K562 (cell line): ENCODE data around the gene CAPRIN1. TPM values are rescaled to one million over a fixed set of nuclear protein-coding genes. Genes with fewer than 3 reads are reported as not detected.

Experiments used
- C11orf30 ChIP-seq: fragments of 450-650 bp; IDR thresholded peaks from 2 replicates; pipeline ENCODE4 v1.6.1; 2016; ENCODE audit warnings: low read depth, mild to moderate bottlenecking
- CREM ChIP-seq: IDR thresholded peaks from 2 replicates; pipeline ENCODE4 v1.6.1; 2014; ENCODE audit warnings: antibody characterized with exemption, low read depth
- DPF2 ChIP-seq: fragments of 450-650 bp; IDR thresholded peaks from 2 replicates; pipeline ENCODE4 v1.6.1; 2016
- FOXK2 ChIP-seq, 2 experiments: fragments of 450-650 bp; IDR thresholded peaks in 1 of 2; conservative IDR thresholded peaks in 1 of 2; 2 replicates each; pipeline ENCODE4 v1.6.1; 2016; ENCODE audit warnings: low read depth in 2 of 2, mild to moderate bottlenecking in 1 of 2
- HMG20B ChIP-seq: fragments of 250-450 bp; sonication (Bioruptor Pico); IDR thresholded peaks from 2 replicates; pipeline ENCODE4 v1.5.0; 2021; ENCODE audit warnings: mild to moderate bottlenecking
- MLLT1 ChIP-seq, 2 experiments: fragments of 450-650 bp; IDR thresholded peaks; 2 replicates each; pipeline ENCODE4 v1.6.1; 2016
- MTF1 ChIP-seq: fragments of 250-450 bp; sonication (Bioruptor Pico); IDR thresholded peaks from 2 replicates; pipeline ENCODE4 v1.9.0; 2021; ENCODE audit warnings: moderate library complexity, mild to moderate bottlenecking, inconsistent platforms, borderline replicate concordance
- RFX7 ChIP-seq: fragments of 250-450 bp; sonication (Bioruptor Pico); IDR thresholded peaks from 2 replicates; pipeline ENCODE4 v1.5.1; 2021; ENCODE audit warnings: mild to moderate bottlenecking
- RNF219 ChIP-seq: fragments of 250-450 bp; sonication (Bioruptor Pico); IDR thresholded peaks from 2 replicates; pipeline ENCODE4 v1.5.0; 2022; ENCODE audit warnings: mild to moderate bottlenecking
- SMARCA5 ChIP-seq: fragments of 450-650 bp; IDR thresholded peaks from 2 replicates; pipeline ENCODE4 v1.6.1; 2016
- ZBTB11 ChIP-seq, 3 experiments: fragments of 200-800 bp in 1 of 3; fragments of 250-450 bp in 1 of 3; fragments of 450-650 bp in 1 of 3; sonication (Bioruptor Pico) in 1 of 3; sonication (Bioruptor generic) in 1 of 3; formaldehyde crosslinking in 1 of 3; IDR thresholded peaks; 2 replicates each; pipeline versions ENCODE4 v1.6.1 to v1.8.0; 2016 to 2022; ENCODE audit warnings: mild to moderate bottlenecking in 2 of 3, missing genetic modification characterization in 2 of 3, missing compliant biosample characterization in 1 of 3, moderate library complexity in 1 of 3
- ZNF124 ChIP-seq: sonication (generic); formaldehyde crosslinking; IDR thresholded peaks from 2 replicates; pipeline ENCODE4 v1.8.1; 2022; ENCODE audit warnings: missing genetic modification reagents
- ZNF449 ChIP-seq: fragments of 250-450 bp; sonication (Bioruptor Pico); IDR thresholded peaks from 2 replicates; pipeline ENCODE4 v1.8.0; 2022; ENCODE audit warnings: moderate library complexity, mild to moderate bottlenecking, inconsistent platforms
- ZNF589 ChIP-seq: fragments of 200-800 bp; sonication (Bioruptor generic); IDR thresholded peaks from 2 replicates; pipeline ENCODE4 v1.6.1; 2016; ENCODE audit warnings: low read depth, missing genetic modification characterization, missing compliant biosample characterization
- ZNF639 ChIP-seq, 2 experiments: fragments of 200-800 bp in 1 of 2; sonication (Bioruptor generic) in 1 of 2; sonication (generic) in 1 of 2; formaldehyde crosslinking in 1 of 2; IDR thresholded peaks in 1 of 2; conservative IDR thresholded peaks in 1 of 2; 2 replicates each; pipeline versions ENCODE4 v1.5.0 to v1.6.1; 2016 to 2020; ENCODE audit warnings: missing compliant biosample characterization in 1 of 2, missing genetic modification characterization in 1 of 2, missing genetic modification reagents in 1 of 2
- polyA plus RNA-seq, 8 experiments: library from polyadenylated mRNA; depleted of rRNA in 4 of 8; stranded (reverse) in 5 of 8; unstranded in 3 of 8; fragments of >200 nt; fragmentation: Nextera tagmentation in 2 of 8; fragmentation: Illumina TruSeq in 1 of 8; extraction: Ambion mirVana in 2 of 8; extraction: Trizol in 1 of 8; gene quantifications; 2 replicates each; pipeline versions ENCODE4 v1.2.1 to v1.2.3, GENCODE V29; 2011 to 2014; ENCODE audit warnings: inconsistent platforms in 1 of 8, missing spikeins in 1 of 8
- total RNA-seq, 7 experiments: library from RNA; depleted of rRNA in 6 of 7; stranded (reverse); fragments of >200 nt in 6 of 7; fragmentation: Illumina TruSeq in 2 of 7; extraction: Trizol in 2 of 7; gene quantifications; 2 replicates each; pipeline versions ENCODE4 v1.2.1 to v1.2.3, GENCODE V29; 2011 to 2021; ENCODE audit warnings: low replicate concordance in 1 of 7

Gene CAPRIN1
- total and polyA plus RNA-seq, 9 of the 15 experiments (the other 6 are each of a cell fraction or from before 2014, with no cell fraction given) = 49.6 to 271 (median 244) TPM

GRCh38 chr11:34044664-34045485 lies 6.7 kb upstream of the CAPRIN1 start (continued):
- peak in 1 of 2 experiments; percentile 30; a peak in 1 of 4 replicates for TF ChIP-seq MLLT1 (IDR thresholded peaks at IDR 0.05)
- TF ChIP-seq SMARCA5 = no peak
- TF ChIP-seq ZNF639 (CRISPR knock-in tag; conservative IDR thresholded peaks at IDR 0.05 in 1 of 2, IDR thresholded peaks at IDR 0.05 in 1 of 2) = peak in 1 of 2 experiments; percentile 64; a peak in 1 of 4 replicates
- no peak for TF ChIP-seq MTF1
- TF ChIP-seq ZNF124 = no peak
- TF ChIP-seq RNF219 (CRISPR knock-in tag) = no peak
- peak in 1 of 2 experiments; percentile 50; a peak in 1 of 4 replicates for TF ChIP-seq FOXK2 (conservative IDR thresholded peaks at IDR 0.05 in 1 of 2, IDR thresholded peaks at IDR 0.05 in 1 of 2; ENCODE audit: low read depth in 2 of 2)
- TF ChIP-seq C11orf30 = peak; percentile 98
- no peak for TF ChIP-seq ZNF449 (CRISPR knock-in tag)
- no peak for TF ChIP-seq CREM
- TF ChIP-seq ZBTB11 (CRISPR knock-in tag; IDR thresholded peaks at IDR 0.05) = peak in 1 of 3 experiments; percentile 64; a peak in 2 of 6 replicates
- TF ChIP-seq DPF2 = peak; percentile 84; the same call in 1 of the 2 replicates
- TF ChIP-seq HMG20B = no peak
- TF ChIP-seq RFX7 (CRISPR knock-in tag) = no peak
- TF ChIP-seq ZNF589 (CRISPR knock-in tag) = no peak; the same call in 1 of the 2 replicates
